CD4-positive, alpha-beta T cell treated with Interleukin-4 for 4 hours (primary cell): ENCODE data around the gene NOG.

Experiments used
- DNase-seq: peaks from one replicate; pipeline ENCODE4 v3.0.0-alpha.2; 2020

Gene NOG

DNA sequence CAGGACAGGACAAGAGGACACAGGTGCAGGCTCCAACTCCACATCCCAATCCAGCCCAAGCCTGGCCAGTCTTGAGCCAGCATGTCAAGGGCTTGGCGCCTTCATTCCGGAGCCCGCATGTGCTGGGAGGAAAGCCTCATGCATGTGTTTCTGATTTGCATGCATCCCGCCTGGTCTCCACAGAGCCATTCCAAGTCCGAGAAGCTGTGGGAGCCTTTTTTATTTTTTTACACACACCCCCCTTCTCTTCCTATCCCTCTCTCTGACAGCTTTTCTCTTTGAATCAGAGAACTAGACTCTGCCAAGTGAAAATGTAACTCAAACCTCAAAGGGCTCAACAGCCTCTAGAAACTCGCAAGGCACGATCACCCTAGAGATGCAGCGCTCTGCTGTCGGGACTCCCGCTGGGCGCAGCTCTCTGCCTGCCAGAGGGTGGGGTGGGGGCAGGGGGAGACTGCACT is 45.1 kb downstream of the NOG start:
- no peak for DNase-seq

DNA sequence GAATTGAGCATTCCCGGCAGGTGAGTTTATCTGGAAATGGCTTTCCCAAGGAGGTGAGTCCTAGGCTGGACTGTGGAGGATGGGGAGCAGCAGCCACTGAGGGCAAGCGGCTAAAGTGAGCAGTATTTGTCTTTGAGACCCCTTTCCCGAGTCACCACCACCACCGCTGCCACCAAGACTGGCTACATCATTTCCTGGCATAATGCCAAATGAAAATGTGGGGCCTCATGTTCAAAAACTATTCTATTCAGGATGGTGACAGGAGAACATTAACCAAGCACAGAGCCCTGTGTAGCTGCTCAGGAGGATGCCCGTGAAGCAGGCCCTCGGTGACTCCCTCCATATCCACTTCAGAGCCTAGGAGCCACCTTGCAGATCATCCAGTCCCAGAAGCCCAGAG is 46.0 kb downstream of the NOG start:
- no peak for DNase-seq

DNA sequence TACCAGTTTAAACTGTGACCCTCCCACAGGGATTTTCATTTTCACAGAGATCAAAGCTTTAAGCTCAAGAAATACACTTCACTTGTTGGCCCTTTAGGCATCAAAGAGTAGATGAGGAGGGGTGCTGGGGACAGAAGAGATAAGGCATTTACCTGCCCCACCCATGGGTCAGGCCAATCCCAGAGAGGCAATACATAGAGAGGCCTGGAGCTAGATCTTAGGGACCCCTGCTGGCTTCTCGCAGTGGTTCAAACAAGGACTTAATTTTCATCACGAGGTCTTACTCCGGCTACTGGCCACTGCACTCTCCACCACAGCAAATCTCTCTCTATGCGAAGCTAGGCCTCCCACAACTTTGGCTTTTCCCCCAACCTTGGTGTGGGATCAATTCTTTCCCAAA is 46.6 kb downstream of the NOG start:
- no peak for DNase-seq

DNA sequence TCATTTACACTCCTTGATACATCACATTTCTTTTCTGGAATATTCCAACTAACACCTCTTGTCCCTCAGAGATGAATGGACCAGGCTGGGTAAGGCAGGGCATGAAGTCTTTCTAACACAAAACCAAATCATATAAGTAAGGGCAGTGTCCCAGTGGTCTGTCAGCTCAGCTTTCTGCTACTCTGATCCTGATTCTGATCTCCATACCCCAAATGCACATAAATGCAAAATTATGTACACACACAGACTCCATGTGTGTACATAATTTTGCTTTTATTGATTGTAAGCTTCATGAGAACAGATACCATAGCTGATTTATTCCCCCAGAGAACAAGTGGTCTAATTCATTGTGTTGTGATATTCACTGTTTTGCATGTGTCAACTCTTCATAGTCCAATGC is 47.9 kb downstream of the NOG start:
- DNase-seq, result no peak

DNA sequence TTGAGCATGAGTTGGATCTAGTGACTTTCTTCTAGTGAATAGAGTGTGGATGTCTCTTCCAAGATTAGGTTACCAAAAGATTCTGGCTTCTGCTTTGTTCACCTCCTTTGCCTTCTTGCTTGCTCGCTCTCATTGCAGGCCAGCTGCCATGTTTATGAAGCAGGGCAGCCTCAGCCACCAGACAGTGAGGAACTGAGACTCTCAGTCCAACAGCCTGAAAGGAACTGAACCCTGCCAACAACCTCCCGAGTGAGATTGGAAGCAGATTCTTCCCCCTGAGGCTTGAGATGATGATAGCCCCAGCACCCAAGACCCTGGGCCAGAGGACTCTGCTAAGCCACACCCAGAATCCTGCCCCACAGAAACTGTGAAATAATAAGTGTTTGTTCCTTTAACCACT is 48.4 kb downstream of the NOG start:
- DNase-seq, result no peak

DNA sequence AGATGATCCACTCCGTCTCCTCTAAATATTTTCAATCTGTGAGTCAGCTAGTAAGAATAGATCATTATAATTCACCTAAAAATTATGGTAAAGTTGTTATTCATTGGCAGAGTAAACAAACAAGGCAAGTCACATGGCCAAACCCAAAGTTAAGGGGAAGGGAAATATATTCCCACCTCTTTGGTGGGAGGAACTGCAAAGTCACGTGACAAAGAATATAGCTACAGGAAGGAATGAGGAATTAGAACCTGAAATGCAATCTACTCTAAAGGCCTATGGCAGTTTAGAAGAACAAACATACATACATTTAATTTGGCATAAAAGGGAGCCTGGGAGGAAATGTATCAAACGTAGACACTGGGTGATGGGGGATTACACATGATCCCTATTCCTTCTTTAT is 48.9 kb downstream of the NOG start:
- no peak for DNase-seq
